Natural killer cell (primary cell): ENCODE results near the gene PRKACA. TPM values are rescaled to one million over a fixed set of nuclear protein-coding genes. Genes with fewer than 3 reads are reported as not detected.

Experiments
- ATAC-seq, 3 donors: fragments of 150-1000 bp in 2 of 3; fragments of 200-7000 bp in 1 of 3; cut with Tn5 transposase; 1 replicate in 1 of 3; 2 replicates in 2 of 3; pipeline ENCODE4 v1.10.0; 2021; ENCODE audit warnings: mild to moderate bottlenecking in 2 of 3, moderate library complexity in 2 of 3
- DNase-seq, 2 donors: peaks; one replicate each; pipeline versions ENCODE4 v3.0.0 to v3.0.0-alpha.2; 2013 to 2021; ENCODE audit warnings: mixed read lengths in 1 of 2
- H3K27ac ChIP-seq: one replicate; pipeline ENCODE4 v1.5.1; 2013; ENCODE audit warnings: mild to moderate bottlenecking, low read length
- H3K27me3 ChIP-seq: one replicate; pipeline ENCODE4 v1.6.1; 2013; ENCODE audit warnings: low read length; ENCODE audit not compliant: control insufficient read depth, insufficient read depth
- H3K36me3 ChIP-seq: one replicate; pipeline ENCODE4 v1.6.1; 2013; ENCODE audit warnings: low read length; ENCODE audit not compliant: control insufficient read depth, insufficient read depth
- H3K4me1 ChIP-seq: one replicate; pipeline ENCODE4 v1.6.1; 2013; ENCODE audit warnings: low read length; ENCODE audit not compliant: control insufficient read depth, insufficient read depth
- H3K4me3 ChIP-seq: one replicate; pipeline ENCODE4 v1.5.1; 2013; ENCODE audit warnings: low read length
- H3K9me3 ChIP-seq: one replicate; pipeline ENCODE4 v1.6.1; 2013; ENCODE audit warnings: low read length; ENCODE audit not compliant: control insufficient read depth, insufficient read depth
- H3K27ac Mint-ChIP-seq, 2 donors: one replicate each; pipeline ENCODE4 v1.8.0; 2022; ENCODE audit warnings: mild to moderate bottlenecking in 2 of 2, mixed read lengths in 2 of 2, moderate library complexity in 1 of 2
- H3K27me3 Mint-ChIP-seq, 2 donors: one replicate each; pipeline ENCODE4 v1.8.0; 2022; ENCODE audit warnings: low read depth in 2 of 2, mixed read lengths in 2 of 2
- H3K36me3 Mint-ChIP-seq: one replicate; pipeline ENCODE4 v1.8.0; 2022; ENCODE audit warnings: mixed read lengths
- H3K4me1 Mint-ChIP-seq, 2 donors: one replicate each; pipeline ENCODE4 v1.8.0; 2022; ENCODE audit warnings: mixed read lengths in 2 of 2
- H3K4me3 Mint-ChIP-seq: one replicate; pipeline ENCODE4 v1.8.0; 2022; ENCODE audit warnings: mild to moderate bottlenecking, moderate library complexity, mixed read lengths
- H3K9me3 Mint-ChIP-seq, 2 donors: one replicate each; pipeline ENCODE4 v1.8.0; 2022; ENCODE audit warnings: mixed read lengths in 2 of 2
- CTCF ChIP-seq: fragments of 200-600 bp; IDR thresholded peaks from one replicate; pipeline ENCODE4 v1.8.0; 2022; ENCODE audit warnings: antibody characterized with exemption
- WGBS: methylation state at CpG from one replicate; pipeline ENCODE4 v1.1.7; 2013; ENCODE audit warnings: missing lambda C conversion rate; ENCODE audit not compliant: insufficient coverage; 5-methylcytosine and 5-hydroxymethylcytosine counted together
- intact Hi-C: fragments of 100-400 bp; cut with micrococcal nuclease; formaldehyde crosslinking; loops from one replicate; pipeline ENCODE4 v1.14.2; 2022
- total RNA-seq, 4 donors: library from RNA; stranded (reverse); fragments of 120-200 nt in 1 of 4; gene quantifications; one replicate each; pipeline versions ENCODE4 v1.2.3 to v1.2.4, GENCODE V29; 2013 to 2022

The PRKACA gene
- total RNA-seq, 3 donors from 2014 or later (not counting 1 experiment from before 2014, with no cell fraction given): 68.6 to 71.8 (median 69.3) TPM

- DNase-seq (no peak), ATAC-seq (no peak)
- Histone ChIP-seq H3K9me3 (no peaks in the 10 kb centered on the region), H3K4me3 (no peak overlapping the region), H3K27me3 (no peaks in the 10 kb centered on the region), H3K4me1 (peaks cover 25% of the 10 kb centered on the region), H3K27ac (no peak overlapping the region), H3K36me3 (no peaks in the 10 kb centered on the region)
- TF ChIP-seq CTCF: no peak
- intact Hi-C loops: loop anchor here (5.0 kb wide), 2 partner anchors 46 to 339 kb away; partner anchors contain the start of genes PTGER1 and SAMD1
- Mint-ChIP-seq H3K4me1 (peaks cover 40 to 50% of the 10 kb centered on the region in 2 donors), H3K4me3 (peak overlapping the region; percentile 67), H3K9me3 (no peaks in the 10 kb centered on the region), H3K27me3 (no peaks in the 10 kb centered on the region), H3K27ac (peak overlapping the region; percentile 76 to 80), H3K36me3 (no peaks in the 10 kb centered on the region)
- 95% methylated on average over 9 of the region's 9 CpGs for WGBS
Measured at GRCh38 chr19:14138576-14139265, 21.2 kb upstream of the PRKACA start.

- H3K36me3 Mint-ChIP-seq: no peaks in the 10 kb centered on the region
- H3K27ac Mint-ChIP-seq: peak within 1 kb of the TSS; percentile 88 to 90
- peaks cover 27 to 37% of the 10 kb centered on the region in 2 donors for H3K4me1 Mint-ChIP-seq
- peak within 1 kb of the TSS; percentile 90 for H3K4me3 Mint-ChIP-seq
- TF ChIP-seq CTCF: peak; percentile 73
- no peaks in the 10 kb centered on the region for H3K27me3 Mint-ChIP-seq
- ATAC-seq: peak; percentile 78 to 91 (median 82)
- intact Hi-C loops: loop anchor here (1.0 to 5.0 kb wide), 9 partner anchors 13 to 392 kb away; partner anchors contain the start of genes DDX39A, PTGER1, SAMD1 and TECR
- Histone ChIP-seq H3K4me3 (peak within 1 kb of the TSS; percentile 86), H3K4me1 (peaks cover 25% of the 10 kb centered on the region), H3K36me3 (no peaks in the 10 kb centered on the region), H3K27me3 (no peaks in the 10 kb centered on the region), H3K9me3 (no peaks in the 10 kb centered on the region), H3K27ac (peak within 1 kb of the TSS; percentile 95)
- WGBS: 0% methylated on average over 78 of the region's 78 CpGs
- DNase-seq: peak; percentile 95 to 99
- H3K9me3 Mint-ChIP-seq: no peaks in the 10 kb centered on the region
Measured at GRCh38 chr19:14136509-14137281, 19.1 kb upstream of the PRKACA start, which contains the start of gene ASF1B. Gene ASF1B, minus strand, starts transcription at chr19:14136589. Its CDS starts 133 bp downstream, at chr19:14136456.

DNA sequence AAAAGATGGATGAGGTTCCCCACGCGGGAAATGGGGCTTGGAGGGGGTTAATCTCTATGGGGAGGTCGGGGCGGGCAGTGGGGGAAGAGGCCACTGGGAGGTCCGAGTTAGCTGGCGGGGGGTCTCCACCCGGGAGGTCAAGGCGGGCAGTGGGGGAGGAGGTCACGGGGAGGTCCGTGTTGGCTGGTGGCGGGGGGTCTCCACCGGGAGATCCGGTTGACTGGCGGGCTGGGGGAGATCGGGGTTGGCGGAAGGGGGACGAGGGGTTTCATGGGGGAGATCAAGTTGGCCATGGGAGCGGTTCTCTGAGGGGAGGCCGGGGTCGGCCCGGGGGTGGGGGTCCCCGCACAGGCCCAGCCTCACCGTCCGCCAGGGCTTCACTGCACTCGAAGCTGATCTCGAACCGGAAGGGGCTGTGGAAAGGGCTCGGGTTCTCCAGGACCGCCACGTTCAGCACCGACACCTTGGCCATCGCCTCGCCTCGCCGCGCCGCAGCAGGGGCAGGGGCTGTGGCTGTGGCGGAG lies 18.5 kb upstream of the PRKACA start:
- DNase-seq (no peak), ATAC-seq (no peak)
- no peaks in the 10 kb centered on the region for H3K9me3 Mint-ChIP-seq
- peak overlapping the region; percentile 90 for H3K4me3 Mint-ChIP-seq
- Histone ChIP-seq H3K27me3 (no peaks in the 10 kb centered on the region), H3K36me3 (no peaks in the 10 kb centered on the region), H3K4me3 (peak overlapping the region; percentile 46), H3K4me1 (peaks cover 25% of the 10 kb centered on the region), H3K27ac (peak overlapping the region; percentile 50), H3K9me3 (no peaks in the 10 kb centered on the region)
- no peaks in the 10 kb centered on the region for H3K27me3 Mint-ChIP-seq
- H3K4me1 Mint-ChIP-seq: peaks cover 26 to 36% of the 10 kb centered on the region in 2 donors
- no peaks in the 10 kb centered on the region for H3K36me3 Mint-ChIP-seq
- intact Hi-C loops: loop anchor here (1.0 to 5.0 kb wide), 8 partner anchors 18 to 393 kb away; partner anchors contain the start of genes DDX39A, PTGER1, SAMD1 and TECR
- under 1% methylated on average over 38 of the region's 38 CpGs for WGBS
- TF ChIP-seq CTCF: no peak
- H3K27ac Mint-ChIP-seq: peak overlapping the region; percentile 88 to 90
